Measurements from ENCODE around the gene GDF3. TPM values are rescaled to one million over a fixed set of nuclear protein-coding genes. Genes with fewer than 3 reads are reported as not detected.

The GDF3 gene
- total RNA-seq, 1 donor from 2014 or later, result not detected

GRCh38 chr12:7705846-7706245, 10.3 kb upstream of the GDF3 start:
- Mint-ChIP-seq H3K4me3 (no peak overlapping the region), H3K4me1 (peaks cover 3% of the 10 kb centered on the region), H3K27ac (no peak overlapping the region), H3K9me3 (no peaks in the 10 kb centered on the region), H3K27me3 (ENCODE audit: low read depth) (no peaks in the 10 kb centered on the region), H3K36me3 (no peaks in the 10 kb centered on the region)
- no peak for DNase-seq (ENCODE audit: low spot score in 2 of 2, unreplicated experiment in 2 of 2)
- TF ChIP-seq CTCF (IDR thresholded peaks at IDR 0.05; ENCODE audit: unreplicated experiment), result no peak

- no peak for TF ChIP-seq CTCF (IDR thresholded peaks at IDR 0.05; ENCODE audit: unreplicated experiment)
- no peaks in the 10 kb centered on the region for H3K36me3 Mint-ChIP-seq
- peaks cover 11% of the 10 kb centered on the region for H3K4me1 Mint-ChIP-seq
- H3K27me3 Mint-ChIP-seq (ENCODE audit: low read depth), result peaks cover 2% of the 10 kb centered on the region
- H3K4me3 Mint-ChIP-seq, result no peak overlapping the region
- no peak overlapping the region for H3K27ac Mint-ChIP-seq
- no peak for DNase-seq (ENCODE audit: low spot score in 2 of 2, unreplicated experiment in 2 of 2)
- no peaks in the 10 kb centered on the region for H3K9me3 Mint-ChIP-seq
These were observed 376 bp downstream of the GDF3 start for GRCh38 chr12:7695237-7695560.

GRCh38 chr12:7694556-7695236, 879 bp downstream of the GDF3 start:
- TF ChIP-seq CTCF (IDR thresholded peaks at IDR 0.05; ENCODE audit: unreplicated experiment), result no peak
- Mint-ChIP-seq H3K9me3 (no peaks in the 10 kb centered on the region), H3K4me3 (no peak overlapping the region), H3K36me3 (no peaks in the 10 kb centered on the region), H3K27ac (no peak overlapping the region), H3K4me1 (peaks cover 11% of the 10 kb centered on the region), H3K27me3 (ENCODE audit: low read depth) (peaks cover 2% of the 10 kb centered on the region)
- DNase-seq (ENCODE audit: low spot score in 2 of 2, unreplicated experiment in 2 of 2), result no peak

GRCh38 chr12:7693793-7694192, 1.8 kb downstream of the GDF3 start:
- no peaks in the 10 kb centered on the region for H3K36me3 Mint-ChIP-seq
- H3K9me3 Mint-ChIP-seq, result no peaks in the 10 kb centered on the region
- peaks cover 2% of the 10 kb centered on the region for H3K27me3 Mint-ChIP-seq (ENCODE audit: low read depth)
- no peak for TF ChIP-seq CTCF (IDR thresholded peaks at IDR 0.05; ENCODE audit: unreplicated experiment)
- H3K4me1 Mint-ChIP-seq, result peaks cover 11% of the 10 kb centered on the region
- H3K27ac Mint-ChIP-seq, result no peak overlapping the region
- DNase-seq (ENCODE audit: low spot score in 2 of 2, unreplicated experiment in 2 of 2), result no peak
- H3K4me3 Mint-ChIP-seq, result no peak overlapping the region

GRCh38 chr12:7681535-7681934, 14.0 kb downstream of the GDF3 start:
- H3K36me3 Mint-ChIP-seq, result no peaks in the 10 kb centered on the region
- TF ChIP-seq CTCF (IDR thresholded peaks at IDR 0.05; ENCODE audit: unreplicated experiment), result no peak
- H3K27ac Mint-ChIP-seq, result no peak overlapping the region
- peaks cover 16% of the 10 kb centered on the region for H3K4me1 Mint-ChIP-seq
- DNase-seq (ENCODE audit: low spot score in 2 of 2, unreplicated experiment in 2 of 2), result no peak
- no peaks in the 10 kb centered on the region for H3K27me3 Mint-ChIP-seq (ENCODE audit: low read depth)
- peaks cover 4% of the 10 kb centered on the region for H3K9me3 Mint-ChIP-seq
- H3K4me3 Mint-ChIP-seq, result no peak overlapping the region
